GM10248 (cell line): ENCODE measurements around the gene LBH.

Source experiments
- CTCF ChIA-PET: fragments of 300-600 bp; sonication (Branson Sonifier 250); formaldehyde crosslinking; extraction: SDS; loops from one replicate; lab custom pipeline; 2021; ENCODE audit warnings: antibody characterized with exemption; lab: Yijun Ruan, JAX
- POLR2A ChIA-PET: fragments of 350-650 bp; sonication (Branson Sonifier 250); formaldehyde crosslinking; extraction: SDS; loops from one replicate; lab custom pipeline; 2020; ENCODE audit warnings: antibody characterized with exemption; lab: Yijun Ruan, JAX
- DNase-seq: peaks from one replicate; pipeline ENCODE4 v3.0.0; 2012; ENCODE audit errors: extremely low spot score
- TF ChIP-seq, protein P1 (sequence below): IDR thresholded peaks from 2 replicates; pipeline ENCODE4 v1.5.1; 2012; ENCODE audit warnings: mild to moderate bottlenecking, low read depth; ENCODE audit errors: extremely low read depth, missing control alignments, control extremely low read depth

LBH gene

DNA sequence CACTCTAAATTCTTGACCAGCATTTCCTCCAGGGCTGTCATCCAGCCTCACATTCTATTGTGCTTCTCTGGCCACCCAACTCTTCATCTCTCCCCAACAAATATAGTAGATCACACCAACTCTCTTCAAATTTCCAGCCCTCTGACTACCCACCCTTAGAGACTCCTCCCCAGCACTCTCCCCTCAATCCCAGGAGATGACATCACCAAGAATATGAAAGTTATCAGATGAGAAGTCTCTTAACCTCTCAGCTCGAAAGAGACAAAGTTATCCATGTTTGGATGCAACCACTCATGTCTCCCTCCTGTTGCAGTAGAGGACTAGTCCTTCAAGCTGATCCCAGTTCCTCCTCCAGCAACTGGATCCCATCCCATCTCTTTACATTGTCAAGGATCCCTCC is 47.1 kb downstream of the LBH start:
- no peak for DNase-seq
- TF ChIP-seq, protein P1, sequence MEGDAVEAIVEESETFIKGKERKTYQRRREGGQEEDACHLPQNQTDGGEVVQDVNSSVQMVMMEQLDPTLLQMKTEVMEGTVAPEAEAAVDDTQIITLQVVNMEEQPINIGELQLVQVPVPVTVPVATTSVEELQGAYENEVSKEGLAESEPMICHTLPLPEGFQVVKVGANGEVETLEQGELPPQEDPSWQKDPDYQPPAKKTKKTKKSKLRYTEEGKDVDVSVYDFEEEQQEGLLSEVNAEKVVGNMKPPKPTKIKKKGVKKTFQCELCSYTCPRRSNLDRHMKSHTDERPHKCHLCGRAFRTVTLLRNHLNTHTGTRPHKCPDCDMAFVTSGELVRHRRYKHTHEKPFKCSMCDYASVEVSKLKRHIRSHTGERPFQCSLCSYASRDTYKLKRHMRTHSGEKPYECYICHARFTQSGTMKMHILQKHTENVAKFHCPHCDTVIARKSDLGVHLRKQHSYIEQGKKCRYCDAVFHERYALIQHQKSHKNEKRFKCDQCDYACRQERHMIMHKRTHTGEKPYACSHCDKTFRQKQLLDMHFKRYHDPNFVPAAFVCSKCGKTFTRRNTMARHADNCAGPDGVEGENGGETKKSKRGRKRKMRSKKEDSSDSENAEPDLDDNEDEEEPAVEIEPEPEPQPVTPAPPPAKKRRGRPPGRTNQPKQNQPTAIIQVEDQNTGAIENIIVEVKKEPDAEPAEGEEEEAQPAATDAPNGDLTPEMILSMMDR: no peak
- CTCF ChIA-PET: interaction anchor here (0.7 to 2.1 kb wide), 4 partner anchors 17 to 433 kb away, joined by 3 to 8 read pairs (median 3); no protein-coding TSS in a partner anchor
- POLR2A ChIA-PET: no interaction called here

DNA sequence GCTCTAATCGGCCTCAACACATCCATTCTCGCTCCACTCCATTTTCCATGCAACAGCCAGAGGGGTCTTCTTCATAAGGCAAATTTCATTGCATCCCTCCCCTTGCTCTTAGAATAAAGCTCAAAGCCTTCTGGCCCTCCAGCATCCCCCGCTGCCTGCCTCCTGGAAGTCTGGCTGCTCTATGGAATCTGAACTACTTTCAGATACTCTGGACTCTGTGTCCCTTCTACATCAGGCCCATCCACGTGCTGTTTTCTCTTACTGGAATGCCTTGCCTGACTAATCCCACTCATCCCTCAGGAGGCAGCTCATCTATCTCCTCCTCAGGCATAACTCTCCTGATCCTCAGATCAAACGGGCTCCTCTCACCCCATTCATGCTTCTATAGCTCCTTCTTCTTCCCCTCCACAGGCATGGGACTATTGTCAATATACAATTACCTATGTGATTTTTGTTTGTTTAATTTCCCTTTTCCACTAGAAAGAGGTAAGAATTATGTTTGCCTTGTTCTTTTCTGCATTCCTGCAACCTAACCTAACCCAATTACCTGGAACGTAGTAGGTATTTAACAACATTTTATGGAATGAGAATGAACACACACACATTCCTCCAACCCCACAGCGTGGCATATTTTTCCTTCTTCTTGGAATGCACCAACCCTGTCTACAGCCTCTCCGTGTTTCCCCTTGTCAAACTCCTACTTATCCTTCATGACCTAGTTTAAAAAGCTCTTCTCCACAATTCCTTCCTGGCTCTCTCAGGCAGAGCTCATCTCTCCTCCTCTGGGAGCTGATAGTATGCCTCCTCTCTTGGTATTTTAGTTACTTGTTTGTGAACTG is 49.5 kb downstream of the LBH start:
- POLR2A ChIA-PET: interaction anchor here (2.4 kb wide), 1 partner anchor 49 kb away, joined by 23 read pairs; the partner anchor contains the start of gene LBH
- DNase-seq: no peak
- CTCF ChIA-PET: interaction anchor here (0.7 to 1.9 kb wide), 8 partner anchors 10 to 42 kb away, joined by 3 to 8 read pairs (median 3); no protein-coding TSS in a partner anchor
- TF ChIP-seq, protein P1: no peak

DNA sequence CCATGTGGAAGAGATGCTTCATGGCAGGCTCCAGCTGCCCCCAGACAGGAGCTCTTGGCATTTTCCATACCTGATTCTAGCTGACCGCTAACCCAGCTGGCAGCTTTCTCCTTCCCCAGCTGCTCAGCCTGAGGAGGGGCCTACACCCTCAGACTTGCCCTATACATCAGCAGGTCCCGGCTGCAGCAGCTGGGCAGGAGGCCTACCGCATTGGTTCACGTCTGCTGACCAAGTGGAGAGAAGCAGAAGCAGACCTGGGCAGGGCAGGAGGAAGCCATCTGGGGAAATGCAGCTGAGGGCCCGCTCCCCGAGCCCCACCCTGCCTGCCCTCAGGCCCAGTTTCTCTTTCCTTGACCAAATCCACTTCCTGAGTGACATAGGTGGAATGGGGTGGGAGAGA is 50.7 kb downstream of the LBH start:
- ChIA-PET CTCF (interaction anchor here (0.7 to 1.9 kb wide), 6 partner anchors 9 to 23 kb away, joined by 3 to 8 read pairs (median 3); no protein-coding TSS in a partner anchor), POLR2A (interaction anchor here (2.4 kb wide), 1 partner anchor 50 kb away, joined by 23 read pairs; the partner anchor contains the start of gene LBH)
- no peak for DNase-seq
- TF ChIP-seq, protein P1: no peak

DNA sequence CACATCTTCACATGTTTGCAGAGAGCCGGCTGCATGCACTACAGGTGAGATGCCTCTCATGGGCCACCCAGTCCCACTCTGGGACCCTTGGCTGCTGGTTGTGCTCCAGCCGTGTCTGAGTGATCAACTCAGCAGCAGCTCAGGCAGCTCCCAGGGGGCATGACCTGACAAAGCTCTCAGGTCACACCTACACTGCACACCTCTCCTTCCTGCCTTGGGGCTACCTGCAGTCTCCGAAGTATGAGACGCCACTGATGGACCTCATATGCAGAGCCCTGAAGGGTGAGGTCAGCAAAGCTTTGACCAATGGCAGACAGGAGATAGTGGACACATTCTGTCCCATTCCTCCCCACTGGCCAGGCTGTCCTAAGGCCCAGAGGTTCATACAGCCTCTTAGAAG is 51.4 kb downstream of the LBH start:
- TF ChIP-seq, protein P1: no peak
- no peak for DNase-seq
- ChIA-PET POLR2A (interaction anchor here (2.4 kb wide), 1 partner anchor 51 kb away, joined by 23 read pairs; the partner anchor contains the start of gene LBH), CTCF (interaction anchor here (0.7 to 1.9 kb wide), 4 partner anchors 9 to 18 kb away, joined by 3 to 8 read pairs (median 3); no protein-coding TSS in a partner anchor)

DNA sequence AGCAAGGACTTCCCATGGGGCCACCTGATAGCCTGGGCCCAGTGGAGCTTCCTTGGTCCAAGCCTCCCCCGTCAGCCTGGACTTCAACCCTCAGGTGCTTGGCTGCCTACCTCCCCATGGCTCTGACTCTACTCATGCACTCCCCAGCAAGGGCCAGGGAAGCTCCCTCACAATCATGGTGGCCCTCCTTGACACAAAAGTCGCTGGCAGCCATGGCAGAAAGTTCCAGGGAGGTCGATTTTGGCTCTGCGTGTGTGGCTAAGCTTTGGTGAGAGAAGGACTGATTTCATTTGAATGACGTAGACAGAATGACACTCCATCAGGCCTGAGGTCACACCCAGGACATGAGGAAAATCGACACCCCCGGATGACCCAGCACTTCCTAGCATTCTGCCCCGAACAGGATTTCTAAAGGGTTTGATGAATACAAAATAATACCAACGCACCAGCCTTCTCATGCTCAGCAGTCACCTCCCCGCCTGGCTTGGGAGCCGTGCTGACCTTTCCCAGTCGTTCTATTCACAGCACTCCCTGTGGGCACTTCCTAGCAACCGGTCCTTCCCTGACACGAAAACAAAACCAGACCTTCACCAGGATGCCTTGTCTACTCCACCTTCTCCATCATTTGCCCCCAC is 52.7 kb downstream of the LBH start:
- POLR2A ChIA-PET: no interaction called here
- TF ChIP-seq, protein P1: no peak
- CTCF ChIA-PET: interaction anchor here (0.7 to 1.3 kb wide), 3 partner anchors 12 to 36 kb away, joined by 3 read pairs; no protein-coding TSS in a partner anchor
- no peak for DNase-seq

DNA sequence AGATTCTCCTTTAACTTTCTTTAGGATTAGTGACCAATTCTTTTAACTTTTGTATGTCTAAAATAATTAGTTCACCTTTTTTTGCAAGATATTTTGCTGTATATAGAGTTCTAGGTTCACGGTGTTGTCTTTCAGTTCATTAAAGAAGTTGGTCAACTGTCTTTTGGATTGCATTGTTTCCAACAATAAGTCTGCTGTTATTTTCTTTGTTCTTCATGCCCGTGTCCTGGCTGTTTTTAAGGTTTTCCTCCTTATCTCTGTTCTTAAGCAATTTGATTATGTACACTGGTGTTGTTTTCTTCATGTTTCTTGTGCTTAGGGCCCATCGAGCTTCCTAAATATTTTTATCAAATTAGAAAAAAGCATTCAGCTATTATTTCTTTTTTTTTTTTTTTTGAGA is 54.4 kb downstream of the LBH start:
- TF ChIP-seq, protein P1: no peak
- POLR2A ChIA-PET: no interaction called here
- CTCF ChIA-PET: interaction anchor here (1.1 to 2.7 kb wide), 4 partner anchors 9 to 189 kb away, joined by 3 to 18 read pairs (median 4); no protein-coding TSS in a partner anchor
- no peak for DNase-seq
